ENCODE measurements around the gene TRMT10C. TPM values are rescaled to one million over a fixed set of nuclear protein-coding genes. Genes with fewer than 3 reads are reported as not detected.

The TRMT10C gene
- polyA plus RNA-seq (2012; ENCODE audit: insufficient read length, low read depth): 11.0 TPM

DNA sequence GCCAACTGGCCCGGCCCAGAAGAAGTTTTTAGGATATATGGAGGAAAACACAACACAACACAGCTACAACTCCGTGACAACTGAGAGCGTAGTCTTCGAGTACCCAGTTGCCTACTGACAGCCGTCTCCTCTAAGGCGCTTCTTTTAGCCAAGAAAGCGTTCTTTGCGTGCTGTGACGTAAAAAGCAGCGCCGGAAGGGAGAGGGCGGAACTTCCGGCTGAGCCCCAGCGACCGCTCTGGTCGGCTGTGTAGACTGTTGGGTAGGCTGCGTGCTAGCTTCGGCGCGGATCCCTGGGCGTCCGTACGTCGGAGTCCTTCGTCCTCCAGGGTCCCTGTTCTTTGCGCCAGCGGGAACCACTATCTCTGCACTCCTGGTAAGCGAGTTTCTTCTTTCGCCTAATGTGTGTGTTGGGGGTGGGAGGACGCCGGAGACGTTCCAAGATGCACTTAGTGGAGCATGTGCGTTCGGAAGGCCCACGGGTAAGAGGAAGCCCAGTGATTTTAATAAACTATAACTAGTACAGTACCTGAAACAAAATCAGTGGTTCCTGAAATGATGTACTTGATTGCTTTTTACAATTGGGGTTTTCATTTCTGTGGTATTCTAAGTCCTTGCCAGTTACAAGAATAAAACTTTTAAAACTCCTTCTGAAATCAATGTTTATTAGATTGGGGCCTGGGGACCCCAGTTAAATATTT is at the start of gene TRMT10C:
Gene TRMT10C, plus strand, starts transcription at position 239 of the 699 bp plus-strand sequence. CDS start 2,914 bp downstream, outside the sequence.
- TF ChIP-seq TAF1 (IDR thresholded peaks at IDR 0.05; ENCODE audit: borderline replicate concordance, insufficient read depth, low read length) (peak; percentile 90), FOXP2 (optimal IDR thresholded peaks at IDR 0.05; ENCODE audit: borderline replicate concordance, extremely low read depth, extremely low read length, insufficient read depth) (peak; percentile 29), POLR2AphosphoS5 (IDR thresholded peaks at IDR 0.05; ENCODE audit: low read depth, low read length) (peak; percentile 94), SIN3A (IDR thresholded peaks at IDR 0.05; ENCODE audit: borderline replicate concordance, insufficient read depth, low read length) (peak; percentile 22; the same call in 1 of the 2 replicates)
- TF ChIP-seq, protein P1, sequence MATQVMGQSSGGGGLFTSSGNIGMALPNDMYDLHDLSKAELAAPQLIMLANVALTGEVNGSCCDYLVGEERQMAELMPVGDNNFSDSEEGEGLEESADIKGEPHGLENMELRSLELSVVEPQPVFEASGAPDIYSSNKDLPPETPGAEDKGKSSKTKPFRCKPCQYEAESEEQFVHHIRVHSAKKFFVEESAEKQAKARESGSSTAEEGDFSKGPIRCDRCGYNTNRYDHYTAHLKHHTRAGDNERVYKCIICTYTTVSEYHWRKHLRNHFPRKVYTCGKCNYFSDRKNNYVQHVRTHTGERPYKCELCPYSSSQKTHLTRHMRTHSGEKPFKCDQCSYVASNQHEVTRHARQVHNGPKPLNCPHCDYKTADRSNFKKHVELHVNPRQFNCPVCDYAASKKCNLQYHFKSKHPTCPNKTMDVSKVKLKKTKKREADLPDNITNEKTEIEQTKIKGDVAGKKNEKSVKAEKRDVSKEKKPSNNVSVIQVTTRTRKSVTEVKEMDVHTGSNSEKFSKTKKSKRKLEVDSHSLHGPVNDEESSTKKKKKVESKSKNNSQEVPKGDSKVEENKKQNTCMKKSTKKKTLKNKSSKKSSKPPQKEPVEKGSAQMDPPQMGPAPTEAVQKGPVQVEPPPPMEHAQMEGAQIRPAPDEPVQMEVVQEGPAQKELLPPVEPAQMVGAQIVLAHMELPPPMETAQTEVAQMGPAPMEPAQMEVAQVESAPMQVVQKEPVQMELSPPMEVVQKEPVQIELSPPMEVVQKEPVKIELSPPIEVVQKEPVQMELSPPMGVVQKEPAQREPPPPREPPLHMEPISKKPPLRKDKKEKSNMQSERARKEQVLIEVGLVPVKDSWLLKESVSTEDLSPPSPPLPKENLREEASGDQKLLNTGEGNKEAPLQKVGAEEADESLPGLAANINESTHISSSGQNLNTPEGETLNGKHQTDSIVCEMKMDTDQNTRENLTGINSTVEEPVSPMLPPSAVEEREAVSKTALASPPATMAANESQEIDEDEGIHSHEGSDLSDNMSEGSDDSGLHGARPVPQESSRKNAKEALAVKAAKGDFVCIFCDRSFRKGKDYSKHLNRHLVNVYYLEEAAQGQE (IDR thresholded peaks at IDR 0.05; ENCODE audit: insufficient read depth in 1 of 2, low read depth in 2 of 2, low read length in 2 of 2): 0 out of 4 replicates have a peak, but pooled peaks of 1 of the 2 experiments have one; percentile 43

DNA sequence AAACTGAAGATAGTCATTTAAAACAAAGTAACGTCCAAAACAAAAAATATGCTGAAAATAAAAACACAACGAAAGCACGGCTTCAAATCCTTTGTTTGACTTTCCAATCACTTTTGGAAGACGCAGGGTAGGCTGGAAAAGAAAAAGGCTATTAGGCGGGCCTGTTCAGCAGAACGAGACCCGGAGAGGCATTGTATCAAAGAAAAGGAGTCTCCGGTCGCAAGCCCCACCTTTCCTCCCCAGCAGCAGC is 49.3 kb upstream of the TRMT10C start:
- TF ChIP-seq TAF1 (IDR thresholded peaks at IDR 0.05; ENCODE audit: borderline replicate concordance, insufficient read depth, low read length) (no peak), POLR2AphosphoS5 (IDR thresholded peaks at IDR 0.05; ENCODE audit: low read depth, low read length) (no peak), SIN3A (IDR thresholded peaks at IDR 0.05; ENCODE audit: borderline replicate concordance, insufficient read depth, low read length) (no peak), FOXP2 (optimal IDR thresholded peaks at IDR 0.05; ENCODE audit: borderline replicate concordance, extremely low read depth, extremely low read length, insufficient read depth) (no peak)
- TF ChIP-seq, protein P1 (IDR thresholded peaks at IDR 0.05; ENCODE audit: insufficient read depth in 1 of 2, low read depth in 2 of 2, low read length in 2 of 2): no peak

DNA sequence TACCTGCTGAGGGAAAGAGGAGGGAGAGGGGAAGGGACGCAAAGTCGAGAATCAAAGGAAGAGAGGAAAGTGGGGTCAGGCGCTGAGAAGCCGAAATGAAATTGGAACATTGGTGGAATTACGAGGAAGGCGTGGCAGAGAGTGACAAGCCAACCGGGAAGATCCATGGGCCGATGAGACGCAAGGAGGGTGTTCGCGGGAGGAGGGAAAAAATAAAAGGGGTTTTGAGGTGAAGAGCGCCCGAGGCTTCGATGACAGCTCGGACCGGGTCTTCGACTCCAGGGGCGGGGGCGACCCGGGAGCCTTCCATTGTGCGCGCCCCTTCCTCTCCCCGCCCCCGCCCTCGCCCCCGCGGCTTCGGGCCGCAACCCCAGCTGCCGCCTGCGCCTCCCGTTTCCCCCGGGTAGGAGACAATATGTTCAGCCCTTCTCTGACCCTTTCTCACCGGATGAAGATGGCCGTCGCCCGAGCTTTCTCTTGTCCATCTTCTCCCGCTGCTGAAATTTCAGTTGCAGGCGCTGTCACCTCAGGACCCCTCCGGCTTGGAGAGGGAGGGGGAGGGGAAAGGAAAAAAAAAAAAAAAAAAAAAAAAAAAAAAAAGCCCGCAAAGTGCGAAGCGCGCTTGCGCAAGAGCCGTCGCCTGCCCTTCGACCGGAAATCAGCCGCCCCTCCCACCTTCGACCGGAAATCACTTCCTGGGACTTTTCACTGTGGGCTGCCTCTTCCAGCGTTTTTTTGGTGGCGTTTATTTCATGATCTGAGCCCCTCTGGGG is 48.8 kb upstream of the TRMT10C start, which contains the start of gene SENP7:
Gene SENP7, minus strand, starts transcription at position 567 of the 773 bp plus-strand sequence. Its CDS starts 82 bp downstream, at position 485.
- TF ChIP-seq POLR2AphosphoS5 (IDR thresholded peaks at IDR 0.05; ENCODE audit: low read depth, low read length) (peak; percentile 92), SIN3A (IDR thresholded peaks at IDR 0.05; ENCODE audit: borderline replicate concordance, insufficient read depth, low read length) (0 out of 2 replicates have a peak, but pooled peaks have one; percentile 9), FOXP2 (optimal IDR thresholded peaks at IDR 0.05; ENCODE audit: borderline replicate concordance, extremely low read depth, extremely low read length, insufficient read depth) (no peak), TAF1 (IDR thresholded peaks at IDR 0.05; ENCODE audit: borderline replicate concordance, insufficient read depth, low read length) (peak; percentile 64; the same call in 1 of the 2 replicates)
- TF ChIP-seq, protein P1 (IDR thresholded peaks at IDR 0.05; ENCODE audit: insufficient read depth in 1 of 2, low read depth in 2 of 2, low read length in 2 of 2): peak in 1 of 2 experiments; percentile 39; a peak in 1 of 4 replicates

DNA sequence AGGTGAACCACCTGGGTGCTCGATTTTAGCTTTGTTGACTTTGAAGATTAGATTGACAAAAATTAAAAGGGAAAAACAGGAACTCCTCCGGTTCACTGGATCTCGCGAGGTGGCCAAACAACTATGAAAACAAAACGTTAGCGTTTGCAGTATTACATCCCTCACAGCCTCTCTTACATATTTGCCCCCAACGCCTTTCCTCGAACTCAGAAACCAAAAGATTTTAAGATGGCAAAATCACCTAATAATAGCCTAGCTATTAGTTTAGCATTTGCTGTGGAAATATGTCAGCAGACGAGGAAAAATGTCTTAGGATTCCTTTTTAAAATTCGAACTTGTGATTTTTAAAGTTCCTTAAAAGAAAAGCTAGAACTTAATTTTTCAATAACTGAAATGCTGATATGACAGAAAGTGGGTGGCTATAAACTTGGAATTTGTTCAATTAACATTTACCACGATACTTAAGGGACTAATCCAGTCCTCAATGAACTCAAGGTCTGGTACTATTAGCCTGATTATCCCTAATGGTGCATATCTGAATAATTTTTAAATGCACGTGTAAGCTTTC is 48.2 kb upstream of the TRMT10C start:
- TF ChIP-seq POLR2AphosphoS5 (IDR thresholded peaks at IDR 0.05; ENCODE audit: low read depth, low read length): no peak; the same call in 1 of the 2 replicates
- TF ChIP-seq SIN3A (IDR thresholded peaks at IDR 0.05; ENCODE audit: borderline replicate concordance, insufficient read depth, low read length): no peak
- TF ChIP-seq TAF1 (IDR thresholded peaks at IDR 0.05; ENCODE audit: borderline replicate concordance, insufficient read depth, low read length): no peak
- TF ChIP-seq, protein P1 (IDR thresholded peaks at IDR 0.05; ENCODE audit: insufficient read depth in 1 of 2, low read depth in 2 of 2, low read length in 2 of 2): no peak
- no peak for TF ChIP-seq FOXP2 (optimal IDR thresholded peaks at IDR 0.05; ENCODE audit: borderline replicate concordance, extremely low read depth, extremely low read length, insufficient read depth)

Data from PFSK-1 (cell line).